ENCODE measurements around the gene PCDH9.

Gene PCDH9

GRCh38 chr13:66859078-66859477 is 371.1 kb downstream of the PCDH9 start:
- H3K27me3 ChIP-seq (replicated peaks; ENCODE audit: control insufficient read depth, insufficient read depth, low read length): no peaks in the 10 kb centered on the region
- H3K9me3 ChIP-seq (ENCODE audit: control insufficient read depth, low read length): no peaks in the 10 kb centered on the region
- no peak overlapping the region for H3K9ac ChIP-seq (ENCODE audit: low read length)
- no peaks in the 10 kb centered on the region for H3K36me3 ChIP-seq (ENCODE audit: control insufficient read depth, insufficient read depth, low read length, severe bottlenecking)
- DNase-seq (ENCODE audit: low read depth): no peak
- no peak overlapping the region for H3K4me3 ChIP-seq (ENCODE audit: low read length)
- H3K4me1 ChIP-seq (ENCODE audit: control insufficient read depth, insufficient read depth, low read length): peaks cover 18% of the 10 kb centered on the region

GRCh38 chr13:66858163-66858562 is 372.0 kb downstream of the PCDH9 start:
- Histone ChIP-seq H3K36me3 (ENCODE audit: control insufficient read depth, insufficient read depth, low read length, severe bottlenecking) (no peaks in the 10 kb centered on the region), H3K9ac (ENCODE audit: low read length) (no peak overlapping the region), H3K4me1 (ENCODE audit: control insufficient read depth, insufficient read depth, low read length) (peaks cover 18% of the 10 kb centered on the region), H3K27me3 (replicated peaks; ENCODE audit: control insufficient read depth, insufficient read depth, low read length) (no peaks in the 10 kb centered on the region), H3K9me3 (ENCODE audit: control insufficient read depth, low read length) (no peaks in the 10 kb centered on the region), H3K4me3 (ENCODE audit: low read length) (no peak overlapping the region)
- no peak for DNase-seq (ENCODE audit: low read depth)

- no peak overlapping the region for H3K4me3 ChIP-seq (ENCODE audit: low read length)
- no peaks in the 10 kb centered on the region for H3K36me3 ChIP-seq (ENCODE audit: control insufficient read depth, insufficient read depth, low read length, severe bottlenecking)
- no peaks in the 10 kb centered on the region for H3K27me3 ChIP-seq (replicated peaks; ENCODE audit: control insufficient read depth, insufficient read depth, low read length)
- no peak for DNase-seq (ENCODE audit: low read depth)
- H3K9ac ChIP-seq (ENCODE audit: low read length): no peak overlapping the region
- H3K4me1 ChIP-seq (ENCODE audit: control insufficient read depth, insufficient read depth, low read length): peaks cover 6% of the 10 kb centered on the region
- H3K9me3 ChIP-seq (ENCODE audit: control insufficient read depth, low read length): no peaks in the 10 kb centered on the region
Measured at GRCh38 chr13:66855131-66855530, 375.0 kb downstream of the PCDH9 start.

- no peaks in the 10 kb centered on the region for H3K9me3 ChIP-seq (ENCODE audit: control insufficient read depth, low read length)
- H3K36me3 ChIP-seq (ENCODE audit: control insufficient read depth, insufficient read depth, low read length, severe bottlenecking): no peaks in the 10 kb centered on the region
- no peak overlapping the region for H3K4me3 ChIP-seq (ENCODE audit: low read length)
- H3K9ac ChIP-seq (ENCODE audit: low read length): no peak overlapping the region
- DNase-seq (ENCODE audit: low read depth): no peak
- no peaks in the 10 kb centered on the region for H3K27me3 ChIP-seq (replicated peaks; ENCODE audit: control insufficient read depth, insufficient read depth, low read length)
- peaks cover 6% of the 10 kb centered on the region for H3K4me1 ChIP-seq (ENCODE audit: control insufficient read depth, insufficient read depth, low read length)
Measured at GRCh38 chr13:66853564-66853963, 376.6 kb downstream of the PCDH9 start.

- DNase-seq (ENCODE audit: low read depth): no peak
- Histone ChIP-seq H3K9ac (ENCODE audit: low read length) (no peak overlapping the region), H3K36me3 (ENCODE audit: control insufficient read depth, insufficient read depth, low read length, severe bottlenecking) (no peaks in the 10 kb centered on the region), H3K27me3 (replicated peaks; ENCODE audit: control insufficient read depth, insufficient read depth, low read length) (no peaks in the 10 kb centered on the region), H3K4me3 (ENCODE audit: low read length) (no peak overlapping the region), H3K4me1 (ENCODE audit: control insufficient read depth, insufficient read depth, low read length) (peaks cover under 1% of the 10 kb centered on the region), H3K9me3 (ENCODE audit: control insufficient read depth, low read length) (no peaks in the 10 kb centered on the region)
Measured at GRCh38 chr13:66849706-66850105, 380.4 kb downstream of the PCDH9 start.

GRCh38 chr13:66847541-66847940 is 382.6 kb downstream of the PCDH9 start:
- Histone ChIP-seq H3K9ac (ENCODE audit: low read length) (no peak overlapping the region), H3K27me3 (replicated peaks; ENCODE audit: control insufficient read depth, insufficient read depth, low read length) (no peaks in the 10 kb centered on the region), H3K9me3 (ENCODE audit: control insufficient read depth, low read length) (no peaks in the 10 kb centered on the region), H3K4me3 (ENCODE audit: low read length) (no peak overlapping the region), H3K36me3 (ENCODE audit: control insufficient read depth, insufficient read depth, low read length, severe bottlenecking) (no peaks in the 10 kb centered on the region), H3K4me1 (ENCODE audit: control insufficient read depth, insufficient read depth, low read length) (no peaks in the 10 kb centered on the region)
- DNase-seq (ENCODE audit: low read depth): no peak

- H3K27me3 ChIP-seq (replicated peaks; ENCODE audit: control insufficient read depth, insufficient read depth, low read length): no peaks in the 10 kb centered on the region
- H3K9me3 ChIP-seq (ENCODE audit: control insufficient read depth, low read length): no peaks in the 10 kb centered on the region
- H3K9ac ChIP-seq (ENCODE audit: low read length): no peak overlapping the region
- H3K4me1 ChIP-seq (ENCODE audit: control insufficient read depth, insufficient read depth, low read length): no peaks in the 10 kb centered on the region
- H3K36me3 ChIP-seq (ENCODE audit: control insufficient read depth, insufficient read depth, low read length, severe bottlenecking): no peaks in the 10 kb centered on the region
- H3K4me3 ChIP-seq (ENCODE audit: low read length): no peak overlapping the region
- no peak for DNase-seq (ENCODE audit: low read depth)
Measured at GRCh38 chr13:66845393-66845792, 384.7 kb downstream of the PCDH9 start.

GRCh38 chr13:66844933-66845332 is 385.2 kb downstream of the PCDH9 start:
- no peak overlapping the region for H3K4me3 ChIP-seq (ENCODE audit: low read length)

GRCh38 chr13:66842766-66843165 is 387.4 kb downstream of the PCDH9 start:
- no peak overlapping the region for H3K9ac ChIP-seq (ENCODE audit: low read length)
- H3K9me3 ChIP-seq (ENCODE audit: control insufficient read depth, low read length): no peaks in the 10 kb centered on the region
- H3K36me3 ChIP-seq (ENCODE audit: control insufficient read depth, insufficient read depth, low read length, severe bottlenecking): no peaks in the 10 kb centered on the region
- H3K4me3 ChIP-seq (ENCODE audit: low read length): no peak overlapping the region
- no peaks in the 10 kb centered on the region for H3K27me3 ChIP-seq (replicated peaks; ENCODE audit: control insufficient read depth, insufficient read depth, low read length)
- H3K4me1 ChIP-seq (ENCODE audit: control insufficient read depth, insufficient read depth, low read length): no peaks in the 10 kb centered on the region
- DNase-seq (ENCODE audit: low read depth): no peak

More at GRCh38 chr13:66844933-66845332, 385.2 kb downstream of the PCDH9 start:
- DNase-seq (ENCODE audit: low read depth): no peak
- no peaks in the 10 kb centered on the region for H3K9me3 ChIP-seq (ENCODE audit: control insufficient read depth, low read length)
- H3K9ac ChIP-seq (ENCODE audit: low read length): no peak overlapping the region
- H3K27me3 ChIP-seq (replicated peaks; ENCODE audit: control insufficient read depth, insufficient read depth, low read length): no peaks in the 10 kb centered on the region
- no peaks in the 10 kb centered on the region for H3K36me3 ChIP-seq (ENCODE audit: control insufficient read depth, insufficient read depth, low read length, severe bottlenecking)
- H3K4me1 ChIP-seq (ENCODE audit: control insufficient read depth, insufficient read depth, low read length): no peaks in the 10 kb centered on the region

- Histone ChIP-seq H3K9ac (ENCODE audit: low read length) (no peak overlapping the region), H3K4me1 (ENCODE audit: control insufficient read depth, insufficient read depth, low read length) (no peaks in the 10 kb centered on the region), H3K27me3 (replicated peaks; ENCODE audit: control insufficient read depth, insufficient read depth, low read length) (no peaks in the 10 kb centered on the region), H3K4me3 (ENCODE audit: low read length) (no peak overlapping the region), H3K9me3 (ENCODE audit: control insufficient read depth, low read length) (no peaks in the 10 kb centered on the region), H3K36me3 (ENCODE audit: control insufficient read depth, insufficient read depth, low read length, severe bottlenecking) (no peaks in the 10 kb centered on the region)
- no peak for DNase-seq (ENCODE audit: low read depth)
Measured at GRCh38 chr13:66840621-66841020, 389.5 kb downstream of the PCDH9 start.

- no peak for DNase-seq (ENCODE audit: low read depth)
- H3K4me1 ChIP-seq (ENCODE audit: control insufficient read depth, insufficient read depth, low read length): no peaks in the 10 kb centered on the region
- no peaks in the 10 kb centered on the region for H3K9me3 ChIP-seq (ENCODE audit: control insufficient read depth, low read length)
- H3K4me3 ChIP-seq (ENCODE audit: low read length): no peak overlapping the region
- H3K36me3 ChIP-seq (ENCODE audit: control insufficient read depth, insufficient read depth, low read length, severe bottlenecking): no peaks in the 10 kb centered on the region
- no peak overlapping the region for H3K9ac ChIP-seq (ENCODE audit: low read length)
- H3K27me3 ChIP-seq (replicated peaks; ENCODE audit: control insufficient read depth, insufficient read depth, low read length): no peaks in the 10 kb centered on the region
Measured at GRCh38 chr13:66837246-66837645, 392.9 kb downstream of the PCDH9 start.

- Histone ChIP-seq H3K36me3 (ENCODE audit: control insufficient read depth, insufficient read depth, low read length, severe bottlenecking) (no peaks in the 10 kb centered on the region), H3K9me3 (ENCODE audit: control insufficient read depth, low read length) (no peaks in the 10 kb centered on the region), H3K27me3 (replicated peaks; ENCODE audit: control insufficient read depth, insufficient read depth, low read length) (no peaks in the 10 kb centered on the region), H3K9ac (ENCODE audit: low read length) (no peak overlapping the region), H3K4me3 (ENCODE audit: low read length) (no peak overlapping the region), H3K4me1 (ENCODE audit: control insufficient read depth, insufficient read depth, low read length) (no peaks in the 10 kb centered on the region)
- DNase-seq (ENCODE audit: low read depth): peak; percentile 15
Measured at GRCh38 chr13:66835040-66835628, 395.0 kb downstream of the PCDH9 start.
